Measurements from ENCODE around the gene NPHP4.

DNA sequence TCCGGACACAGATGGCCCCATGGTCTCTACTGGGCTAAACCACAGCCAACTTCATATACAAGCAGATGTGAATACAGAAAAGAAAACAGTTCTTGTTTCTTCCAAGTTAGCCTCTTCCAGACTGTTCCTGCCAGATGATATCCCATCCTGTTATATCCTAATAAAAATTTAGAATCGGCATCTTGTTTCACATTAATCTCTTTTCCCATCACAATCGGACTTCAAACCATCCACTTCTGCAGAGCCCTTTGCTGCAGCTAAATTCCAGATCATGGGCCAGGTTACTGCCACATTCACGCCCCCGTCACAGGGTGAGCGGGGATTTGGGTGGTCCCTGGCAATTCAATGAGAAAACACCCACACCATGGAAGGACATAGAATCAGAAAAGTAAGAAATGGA, 57.2 kb downstream of the NPHP4 start:
- TF ChIP-seq CTCF (IDR thresholded peaks at IDR 0.05) (no peak), TAF1 (IDR thresholded peaks at IDR 0.05; ENCODE audit: borderline replicate concordance, low read depth, low read length) (no peak), POLR2AphosphoS5 (IDR thresholded peaks at IDR 0.05; ENCODE audit: low read depth, low read length) (no peak)
